Endothelial cell of umbilical vein (primary cell): ENCODE data around the gene ZNF302.

Source experiments
- MYC ChIP-seq: IDR thresholded peaks from one replicate; pipeline ENCODE4 v1.6.1; 2011; ENCODE audit warnings: mild to moderate bottlenecking, low read depth, low read length
- POLR2A ChIP-seq: IDR thresholded peaks from 2 replicates; pipeline ENCODE4 v1.6.1; 2012; ENCODE audit warnings: low read depth, mild to moderate bottlenecking, control low read depth, low read length
- TF ChIP-seq, protein P1 (sequence below), 2 donors: IDR thresholded peaks; 1 replicate in 1 of 2; 2 replicates in 1 of 2; pipeline ENCODE4 v1.5.1; 2011; ENCODE audit warnings: low read length in 2 of 2, mild to moderate bottlenecking in 2 of 2, moderate library complexity in 2 of 2, control low read depth in 1 of 2, inconsistent platforms in 1 of 2, low read depth in 1 of 2; ENCODE audit not compliant: insufficient read depth in 1 of 2; ENCODE audit errors: extremely low read depth in 1 of 2
- TF ChIP-seq, protein P2 (sequence below): IDR thresholded peaks from 2 replicates; pipeline ENCODE4 v1.6.1; 2011; ENCODE audit not compliant: insufficient read depth, insufficient read length

DNA sequence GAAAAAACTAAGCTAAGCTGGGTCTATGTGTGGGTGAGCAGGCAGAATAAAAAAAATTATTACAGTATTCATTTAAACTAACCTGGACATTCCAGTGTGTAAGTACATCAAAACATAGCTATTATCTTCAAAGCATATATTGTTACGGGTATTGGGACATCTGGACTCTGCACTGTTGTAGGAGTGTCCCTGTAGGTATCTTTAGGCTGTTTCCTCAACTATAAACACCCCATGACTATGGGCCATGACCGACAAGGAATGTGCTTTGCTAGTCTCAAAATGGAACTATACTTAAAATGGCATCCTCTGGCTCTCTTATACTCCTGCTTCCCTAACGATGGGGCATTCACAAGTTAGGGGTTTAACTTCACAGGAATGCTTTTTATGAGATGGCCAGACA, 3.9 kb upstream of the ZNF302 start:
- TF ChIP-seq, protein P1, sequence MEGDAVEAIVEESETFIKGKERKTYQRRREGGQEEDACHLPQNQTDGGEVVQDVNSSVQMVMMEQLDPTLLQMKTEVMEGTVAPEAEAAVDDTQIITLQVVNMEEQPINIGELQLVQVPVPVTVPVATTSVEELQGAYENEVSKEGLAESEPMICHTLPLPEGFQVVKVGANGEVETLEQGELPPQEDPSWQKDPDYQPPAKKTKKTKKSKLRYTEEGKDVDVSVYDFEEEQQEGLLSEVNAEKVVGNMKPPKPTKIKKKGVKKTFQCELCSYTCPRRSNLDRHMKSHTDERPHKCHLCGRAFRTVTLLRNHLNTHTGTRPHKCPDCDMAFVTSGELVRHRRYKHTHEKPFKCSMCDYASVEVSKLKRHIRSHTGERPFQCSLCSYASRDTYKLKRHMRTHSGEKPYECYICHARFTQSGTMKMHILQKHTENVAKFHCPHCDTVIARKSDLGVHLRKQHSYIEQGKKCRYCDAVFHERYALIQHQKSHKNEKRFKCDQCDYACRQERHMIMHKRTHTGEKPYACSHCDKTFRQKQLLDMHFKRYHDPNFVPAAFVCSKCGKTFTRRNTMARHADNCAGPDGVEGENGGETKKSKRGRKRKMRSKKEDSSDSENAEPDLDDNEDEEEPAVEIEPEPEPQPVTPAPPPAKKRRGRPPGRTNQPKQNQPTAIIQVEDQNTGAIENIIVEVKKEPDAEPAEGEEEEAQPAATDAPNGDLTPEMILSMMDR (IDR thresholded peaks at IDR 0.05; ENCODE audit: extremely low read depth in 1 of 2, insufficient read depth in 1 of 2, low read depth in 1 of 2, low read length in 2 of 2): no peak
- TF ChIP-seq, protein P2, sequence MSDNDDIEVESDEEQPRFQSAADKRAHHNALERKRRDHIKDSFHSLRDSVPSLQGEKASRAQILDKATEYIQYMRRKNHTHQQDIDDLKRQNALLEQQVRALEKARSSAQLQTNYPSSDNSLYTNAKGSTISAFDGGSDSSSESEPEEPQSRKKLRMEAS: no peak
- TF ChIP-seq MYC (no peak), POLR2A (no peak)
